ENCODE data around the gene FAAP100.

- TF ChIP-seq CTCF (IDR thresholded peaks at IDR 0.05), result no peak
- no peak for TF ChIP-seq POLR2AphosphoS5 (IDR thresholded peaks at IDR 0.05)
- TF ChIP-seq POLR2A (IDR thresholded peaks at IDR 0.05), result no peak
- TF ChIP-seq EP300 (IDR thresholded peaks at IDR 0.05), result no peak
These were observed 47.8 kb upstream of the FAAP100 start for GRCh38 chr17:81599719-81600486.
